Activated CD4-positive, CD25-positive, alpha-beta regulatory T cell (primary cell): Measurements from ENCODE around the gene CELF4.

Source experiments
- DNase-seq, 4 experiments: peaks; one replicate each; lab custom pipeline; 2025; lab: John Stamatoyannopoulos, UW

The CELF4 gene

GRCh38 chr18:37254236-37254754, 311.3 kb downstream of the CELF4 start:
- no peak for DNase-seq

- no peak for DNase-seq
Observed at GRCh38 chr18:37253394-37254235, 312.0 kb downstream of the CELF4 start.

- DNase-seq = no peak
Observed at GRCh38 chr18:37252854-37253393, 312.7 kb downstream of the CELF4 start.

GRCh38 chr18:37252342-37252741, 313.3 kb downstream of the CELF4 start:
- DNase-seq = no peak

- no peak for DNase-seq
Observed at GRCh38 chr18:37251679-37252078, 313.9 kb downstream of the CELF4 start.

GRCh38 chr18:37249895-37250618, 315.5 kb downstream of the CELF4 start:
- no peak for DNase-seq

DNA sequence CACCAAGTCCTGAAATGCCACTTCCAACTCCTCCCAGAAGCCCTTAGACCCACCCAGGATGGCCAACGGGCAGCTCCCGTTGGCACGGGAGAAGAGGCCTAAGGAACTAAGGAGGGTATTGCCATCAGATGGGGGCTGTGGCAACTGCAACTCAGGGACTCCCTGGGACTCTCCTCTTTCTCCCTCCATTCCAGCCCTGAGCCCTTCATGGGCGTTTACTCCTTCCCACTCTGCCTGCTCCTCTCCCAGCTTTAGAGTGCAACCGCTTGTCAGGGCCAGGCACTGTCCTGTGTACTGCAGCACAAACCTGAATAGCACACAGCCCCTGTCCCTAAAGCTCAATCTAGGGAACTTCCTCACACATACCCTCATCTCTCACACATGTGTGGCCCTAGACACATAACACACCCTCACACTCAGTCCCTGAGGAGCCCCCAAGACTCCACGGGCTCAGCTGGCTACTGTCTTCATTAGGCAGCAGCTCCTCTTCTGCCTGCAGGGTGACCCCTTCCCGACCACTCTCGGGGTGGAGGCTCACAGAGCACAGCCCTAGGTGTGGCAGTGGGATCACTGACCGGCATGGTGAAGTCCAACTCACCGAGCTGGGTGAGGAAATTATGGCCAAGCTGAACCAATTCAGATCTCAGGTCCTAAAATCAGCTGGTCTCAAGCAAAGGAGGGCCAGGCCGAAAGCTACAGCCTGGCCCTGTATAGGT, 316.3 kb downstream of the CELF4 start:
- DNase-seq = no peak

- no peak for DNase-seq
Observed at GRCh38 chr18:37248281-37248680, 317.3 kb downstream of the CELF4 start.

- no peak for DNase-seq
Observed at GRCh38 chr18:37247497-37248161, 318.0 kb downstream of the CELF4 start.

- DNase-seq = no peak
Observed at GRCh38 chr18:37246779-37247340, 318.7 kb downstream of the CELF4 start.

GRCh38 chr18:37244618-37245017, 321.0 kb downstream of the CELF4 start:
- no peak for DNase-seq

- no peak for DNase-seq
Observed at GRCh38 chr18:37243741-37244140, 321.9 kb downstream of the CELF4 start.

DNA sequence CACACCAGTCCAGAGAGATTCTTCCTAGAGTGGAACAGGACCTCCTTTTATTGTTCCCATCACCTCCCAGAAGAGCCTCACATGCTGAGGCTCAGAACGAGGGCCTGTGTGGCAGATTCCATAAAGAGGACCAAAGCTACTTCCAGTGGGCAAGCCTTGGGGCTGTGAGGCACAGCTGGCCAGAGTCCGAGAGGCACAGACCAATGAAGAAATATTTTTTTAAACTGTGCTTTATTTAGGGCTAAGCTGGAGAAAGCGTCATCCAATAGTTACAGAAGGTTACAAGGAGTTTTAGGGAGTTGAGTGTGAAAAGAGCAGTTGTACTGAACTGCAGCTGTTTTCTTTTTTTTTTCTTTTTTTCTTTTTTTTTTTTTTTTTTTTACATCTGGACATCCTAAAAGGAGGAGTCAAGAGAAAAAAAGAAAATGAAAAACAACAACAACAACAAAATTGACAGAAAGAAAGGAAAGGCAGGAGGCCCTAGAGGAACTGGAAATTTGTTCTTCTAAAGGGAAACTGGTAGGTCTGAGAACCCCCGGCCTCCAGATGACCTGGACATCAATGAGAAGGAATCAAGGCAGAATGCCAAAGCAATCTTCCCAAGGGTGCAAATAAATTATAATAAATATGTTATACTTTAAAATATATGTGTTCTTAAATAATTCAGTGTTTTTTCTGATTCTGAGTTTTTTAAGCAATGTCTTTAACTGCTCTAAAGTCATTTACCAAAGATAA, 322.6 kb downstream of the CELF4 start:
- DNase-seq = no peak

DNA sequence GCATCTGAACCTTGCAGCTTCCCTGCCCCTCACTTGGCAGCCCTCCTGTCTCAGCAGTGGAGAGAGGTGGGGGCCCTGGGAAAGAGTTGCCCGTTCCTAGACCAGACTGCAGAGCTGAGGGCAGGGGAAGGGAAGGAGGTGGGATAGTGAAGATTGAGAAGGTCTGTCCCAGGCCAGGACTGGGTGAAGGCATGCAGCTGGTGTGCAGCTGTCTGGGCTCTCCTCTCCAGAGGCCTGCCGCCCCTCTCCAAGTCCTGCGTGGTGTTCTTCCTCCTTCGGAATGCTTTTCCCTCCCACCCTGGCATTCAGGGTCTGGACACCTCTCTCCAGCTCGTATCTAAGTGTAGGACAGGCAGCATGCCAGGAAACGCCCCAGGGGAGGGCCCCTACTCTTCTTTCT, 323.5 kb downstream of the CELF4 start:
- DNase-seq = no peak

- DNase-seq = no peak
Observed at GRCh38 chr18:37238282-37239108, 327.1 kb downstream of the CELF4 start.

DNA sequence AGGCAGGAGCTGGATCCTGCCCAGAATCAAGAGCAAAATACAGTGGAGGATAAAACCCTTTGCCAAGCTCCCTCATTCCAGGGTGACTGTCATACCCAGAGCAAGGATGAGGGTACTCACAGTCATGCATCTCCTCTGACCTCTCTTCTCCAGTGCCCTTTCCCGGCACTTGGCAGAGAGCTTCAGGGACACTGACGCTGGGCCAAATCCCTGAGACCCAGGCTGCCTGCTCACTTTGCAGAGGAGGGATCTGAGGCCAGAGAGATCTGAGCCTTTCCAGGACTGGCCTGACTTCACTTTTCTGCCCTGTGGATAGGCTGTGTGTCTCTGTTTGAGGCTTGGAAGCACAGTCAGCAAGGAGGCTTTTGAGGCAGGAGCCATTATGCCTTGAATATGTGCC, 330.0 kb downstream of the CELF4 start:
- DNase-seq = no peak

GRCh38 chr18:37231251-37231650, 334.3 kb downstream of the CELF4 start:
- no peak for DNase-seq

GRCh38 chr18:37230768-37231167, 334.8 kb downstream of the CELF4 start:
- DNase-seq = no peak

- DNase-seq = no peak
Observed at GRCh38 chr18:37225279-37225678, 340.3 kb downstream of the CELF4 start.

- DNase-seq = no peak
Observed at GRCh38 chr18:37222999-37223378, 342.6 kb downstream of the CELF4 start.
